Stimulated activated CD4-positive, alpha-beta T cell treated with anti-CD3 and anti-CD28 coated beads, Interleukin-1b, Interleukin-23, amount 100 ng/mL, for 48 hours (primary cell): Measurements from ENCODE around the gene GRIA4.

Experiments
- DNase-seq: peaks from one replicate; pipeline ENCODE4 v3.0.0-alpha.2; 2020

GRIA4 gene

DNA sequence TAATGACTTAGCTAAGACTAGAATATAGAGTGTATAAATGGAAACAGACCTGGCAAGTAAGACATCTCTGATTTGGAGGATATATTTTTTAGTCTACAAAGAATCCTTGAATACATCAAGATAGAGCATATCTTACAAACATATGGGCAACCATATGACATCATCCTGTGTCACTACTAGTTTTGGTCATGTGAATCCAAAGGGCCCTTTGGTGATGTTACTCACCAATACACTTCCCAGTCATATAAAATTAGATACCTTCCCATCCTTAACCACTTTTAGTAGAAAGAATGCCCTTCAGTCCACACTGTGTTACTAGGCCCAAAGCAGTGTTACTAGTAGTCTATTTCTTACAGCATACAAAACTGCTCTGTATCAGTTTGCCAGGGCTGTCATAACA, 31.6 kb downstream of the GRIA4 start:
- DNase-seq = no peak

DNA sequence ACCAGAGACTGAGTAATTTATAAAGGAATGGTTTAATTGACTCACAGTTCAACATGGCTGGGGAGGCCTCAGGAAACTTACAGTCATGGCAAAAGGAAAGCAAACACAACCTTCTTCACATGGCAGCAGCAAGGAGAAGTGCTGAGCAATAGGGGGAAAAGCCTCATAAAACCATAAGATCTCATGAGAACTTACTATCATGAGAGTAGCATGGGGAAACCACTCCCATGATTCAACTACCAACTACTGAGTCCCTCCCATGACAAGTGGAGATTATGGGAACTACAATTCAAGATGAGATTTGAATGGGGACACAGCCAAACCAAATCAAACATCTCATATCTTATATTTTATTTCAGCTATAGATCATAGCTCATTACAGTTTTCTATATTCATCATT, 33.0 kb downstream of the GRIA4 start:
- DNase-seq = no peak

DNA sequence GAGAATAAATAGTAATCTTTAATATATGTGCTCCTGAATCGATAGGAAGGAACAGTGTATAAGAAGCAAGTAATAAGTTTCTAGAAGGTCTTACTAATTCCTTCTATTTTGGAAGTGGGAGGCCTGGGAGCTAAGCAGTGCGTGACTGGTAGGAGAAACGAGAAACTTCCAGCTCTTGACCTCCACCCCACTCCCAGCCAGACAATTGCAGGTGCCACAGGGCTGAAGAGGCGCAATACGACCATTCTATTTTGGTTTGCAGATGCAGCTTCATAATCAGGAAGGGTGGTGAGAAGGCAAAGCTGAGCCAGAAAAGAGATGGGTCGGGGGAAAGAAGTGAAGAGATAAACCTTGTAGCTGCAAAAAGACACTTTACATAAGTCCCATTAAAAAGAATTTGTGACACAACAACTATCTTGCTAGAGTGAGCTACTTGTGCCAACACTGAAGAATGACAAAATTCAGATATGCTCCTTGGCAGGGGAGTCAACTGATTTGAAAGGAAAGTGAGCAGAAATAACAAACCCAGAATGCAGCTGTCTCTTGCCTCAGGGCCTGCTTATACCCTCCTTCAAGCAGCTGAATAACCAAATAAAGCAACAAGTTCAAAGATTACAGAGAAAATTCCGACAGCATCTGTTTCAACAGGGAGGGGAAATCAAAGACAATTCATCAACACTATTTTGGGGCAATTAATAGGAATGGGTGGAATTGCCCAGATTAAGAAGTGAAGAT, 35.1 kb downstream of the GRIA4 start:
- no peak for DNase-seq

DNA sequence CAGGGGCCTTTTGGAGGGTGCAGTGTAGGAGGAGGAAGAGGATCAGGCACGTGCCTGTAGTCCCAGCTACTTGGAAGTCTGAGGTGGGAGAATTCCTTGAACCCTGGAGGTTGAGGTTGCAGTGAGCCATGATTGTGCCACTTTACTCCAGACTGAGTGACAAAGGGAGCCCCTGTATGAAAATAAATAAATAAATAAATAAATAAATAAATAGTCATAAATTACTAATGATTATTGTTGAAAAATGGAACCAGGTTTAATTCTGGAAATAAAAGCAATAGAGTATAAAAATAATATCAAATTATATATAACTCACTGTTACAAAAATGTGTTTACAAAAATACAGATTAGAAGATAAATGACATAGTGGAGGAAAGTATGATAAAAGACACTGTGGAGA, 37.9 kb downstream of the GRIA4 start:
- no peak for DNase-seq

DNA sequence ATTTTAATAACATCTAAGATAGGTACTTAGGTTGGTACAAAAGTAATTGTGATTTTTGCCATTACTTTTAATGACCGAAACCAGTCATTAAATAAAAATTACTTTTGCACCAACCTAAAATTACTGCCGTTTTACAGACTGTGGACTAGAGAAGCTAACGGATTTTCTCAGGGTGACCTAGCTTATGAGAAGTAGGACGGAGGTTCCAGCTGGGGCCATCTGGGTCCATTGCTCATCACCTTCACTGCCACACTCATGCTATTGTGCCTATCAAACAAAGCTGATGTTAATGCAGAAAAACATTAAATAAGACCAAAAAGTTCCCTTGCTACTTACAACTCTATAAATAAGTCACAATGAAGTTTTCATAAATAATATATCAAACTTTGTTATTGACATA, 38.9 kb downstream of the GRIA4 start:
- no peak for DNase-seq

DNA sequence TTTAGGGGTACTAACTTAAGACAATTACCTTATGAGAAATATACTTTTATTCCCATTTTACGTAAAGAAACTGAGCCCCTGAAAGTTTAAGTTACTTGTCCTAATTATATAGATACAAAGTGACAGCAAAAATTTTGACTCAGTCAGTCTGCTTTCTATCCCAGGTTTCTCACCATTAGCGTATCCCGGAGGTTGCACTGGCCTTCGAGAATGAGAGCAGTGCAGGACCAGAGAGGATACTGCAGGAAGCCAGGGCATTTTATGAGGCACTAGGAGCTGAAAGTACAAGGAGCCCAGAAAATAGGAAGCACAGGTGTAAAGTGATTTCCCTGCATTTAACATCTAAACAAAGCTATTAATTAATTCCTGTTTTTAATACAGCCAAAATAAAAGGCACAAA, 55.4 kb downstream of the GRIA4 start:
- no peak for DNase-seq

DNA sequence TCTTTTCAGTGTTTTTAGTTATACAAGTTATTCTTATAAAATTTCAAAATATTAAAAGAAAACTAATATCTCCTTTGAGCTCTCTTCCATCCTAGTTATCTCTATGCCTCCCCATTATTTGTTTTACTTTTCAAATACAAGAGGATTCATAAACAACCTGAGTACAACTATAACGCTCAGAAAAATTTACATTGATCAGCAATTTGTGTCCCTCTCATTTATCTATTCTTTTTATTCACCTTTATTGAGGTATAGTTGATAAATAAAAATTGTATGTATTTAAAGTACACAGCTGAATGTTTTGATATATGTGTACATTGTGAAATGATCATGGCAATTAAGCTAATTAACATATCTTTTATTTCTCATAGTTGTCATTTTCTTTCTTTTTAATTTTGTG, 57.6 kb downstream of the GRIA4 start:
- no peak for DNase-seq

DNA sequence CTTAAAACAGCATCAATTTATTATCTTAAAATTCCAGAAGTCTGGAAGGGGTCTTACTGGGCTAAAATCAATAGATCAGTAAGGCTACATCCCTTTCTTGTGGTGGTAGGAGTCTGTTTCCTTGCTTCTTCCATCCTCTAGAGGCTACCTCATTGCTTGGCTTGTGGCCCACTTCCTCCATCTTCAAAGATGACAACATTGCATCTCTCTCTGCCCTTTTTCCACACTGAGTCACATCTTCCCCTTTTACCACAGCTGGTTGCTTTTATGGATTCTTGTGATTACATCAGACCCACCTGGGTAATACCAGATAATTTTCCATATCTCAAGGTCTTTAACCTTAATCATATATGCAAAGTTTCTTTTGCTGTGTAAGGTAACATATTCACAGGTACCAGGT, 60.9 kb downstream of the GRIA4 start:
- DNase-seq = no peak

DNA sequence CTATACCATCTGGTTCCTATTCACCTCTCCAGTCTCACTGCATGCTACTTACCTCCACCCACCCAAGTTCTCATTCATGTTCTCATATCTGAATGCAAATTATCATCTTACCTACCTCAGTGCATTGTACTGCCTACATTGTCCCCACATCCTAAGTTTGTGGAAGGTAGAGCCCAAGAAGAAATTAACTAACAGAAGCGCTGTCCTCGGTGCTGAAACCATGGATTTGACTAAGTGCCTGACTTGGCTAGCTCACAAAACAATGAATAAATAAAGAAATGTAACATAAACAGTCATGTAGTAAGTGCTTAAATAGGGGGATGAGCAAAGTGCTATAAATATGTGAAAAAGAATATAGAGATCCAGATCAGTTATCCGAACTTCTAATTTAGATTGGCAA, 63.2 kb downstream of the GRIA4 start:
- DNase-seq = peak; percentile 1

DNA sequence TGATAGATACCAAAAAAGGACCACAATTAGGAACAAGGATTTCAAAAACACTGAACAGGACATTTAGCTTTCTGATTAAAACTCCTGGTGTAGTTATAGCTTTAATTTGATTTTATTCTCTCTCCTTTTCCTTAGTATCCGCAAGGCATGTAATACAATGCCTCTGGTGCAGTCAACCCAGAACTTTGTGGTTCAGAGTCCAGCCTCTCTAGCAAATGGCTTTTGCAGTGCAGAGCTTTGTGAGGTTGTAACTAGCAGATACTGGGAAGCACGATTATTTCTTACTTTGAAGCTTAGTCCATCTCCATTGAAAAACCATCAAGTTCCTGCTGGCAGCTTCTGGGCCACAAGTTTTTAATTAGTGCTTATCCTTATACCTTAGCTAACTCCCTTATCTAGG, 79.8 kb downstream of the GRIA4 start:
- DNase-seq = no peak

DNA sequence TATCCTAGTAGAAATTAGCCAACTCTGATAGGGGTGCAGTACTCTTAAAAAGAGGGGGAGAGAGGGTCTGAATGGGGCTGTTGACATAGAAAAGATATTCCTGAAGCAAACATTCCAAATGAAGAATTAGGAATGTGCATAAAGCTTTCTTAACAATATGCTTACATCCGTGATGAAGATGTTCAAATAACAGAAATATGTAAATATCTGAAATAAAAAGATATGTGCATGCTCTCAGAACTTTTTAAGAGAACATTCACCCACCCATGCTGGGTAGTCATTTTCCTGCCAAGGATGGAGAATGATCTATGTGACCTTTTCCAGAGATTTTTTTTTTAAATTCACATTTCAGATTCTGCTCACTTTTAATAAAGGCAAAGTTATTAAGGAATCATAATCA, 80.6 kb downstream of the GRIA4 start:
- no peak for DNase-seq

DNA sequence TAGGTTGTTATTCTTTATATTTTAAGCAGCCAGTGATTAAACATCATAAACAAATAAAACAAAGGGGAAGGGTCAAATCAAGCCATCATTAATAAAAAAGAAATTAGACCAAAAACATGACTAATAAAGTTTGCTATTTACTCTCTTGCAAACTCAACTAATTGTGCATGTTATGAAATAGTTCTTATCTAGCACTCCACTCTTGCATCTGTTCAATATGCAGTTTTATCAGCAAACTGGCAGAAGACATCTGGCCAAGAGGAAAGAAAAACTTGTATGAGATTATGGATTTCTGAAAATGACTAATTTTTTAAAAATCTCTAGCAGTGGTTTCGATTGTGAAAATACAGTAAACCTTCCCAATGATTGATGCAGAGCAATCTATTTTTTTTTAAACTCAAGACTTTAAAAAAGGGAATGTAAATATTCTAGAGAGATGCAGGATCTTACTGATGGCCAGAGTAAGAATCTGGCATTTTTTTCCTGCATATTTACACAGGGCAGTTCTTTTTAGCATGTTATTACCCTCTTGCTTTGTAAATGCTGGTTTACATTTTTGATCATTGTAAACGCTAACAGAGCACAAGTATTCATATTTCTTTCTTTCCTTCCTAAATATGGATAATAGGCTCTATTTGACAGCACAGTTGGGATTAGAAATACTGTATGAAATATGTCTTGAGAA, 83.3 kb downstream of the GRIA4 start:
- no peak for DNase-seq

DNA sequence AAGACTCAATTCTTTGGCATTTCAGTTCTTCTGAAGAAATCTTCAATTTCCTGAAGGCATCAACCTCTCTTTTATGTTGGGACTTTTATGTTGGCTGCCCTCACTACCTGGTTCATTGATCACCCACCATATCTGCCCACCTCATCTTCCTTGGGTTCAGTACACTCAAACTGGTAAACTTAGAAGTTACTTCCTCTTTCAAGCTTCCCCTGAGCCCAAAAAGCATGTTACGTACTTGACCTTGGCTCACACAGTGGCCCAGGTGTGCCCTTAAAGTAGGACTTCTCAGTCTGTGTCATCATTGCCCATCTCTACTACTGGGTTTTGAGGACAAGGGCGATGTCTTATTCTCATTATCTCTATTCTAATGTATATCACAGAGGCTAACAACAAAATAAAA, 86.1 kb downstream of the GRIA4 start:
- no peak for DNase-seq

DNA sequence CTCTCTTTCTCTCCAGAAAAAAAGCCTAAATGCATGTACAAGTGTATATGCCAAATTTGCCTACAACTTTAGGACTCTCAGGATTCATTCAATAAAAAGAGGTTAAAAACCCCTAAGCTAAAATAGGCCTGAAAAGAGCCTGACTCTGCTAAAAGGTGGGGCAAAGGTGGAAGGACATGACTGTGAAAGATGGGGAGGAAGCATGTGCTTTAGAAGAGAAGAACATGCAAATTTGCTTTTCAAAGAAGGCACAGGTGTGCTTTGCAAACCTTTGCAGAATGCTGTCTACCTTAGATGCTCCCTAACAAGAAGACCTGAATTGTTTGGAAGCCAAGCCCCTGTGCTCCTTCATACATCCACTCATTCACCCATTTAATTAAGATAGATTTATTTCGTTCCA, 87.4 kb downstream of the GRIA4 start:
- DNase-seq = no peak

DNA sequence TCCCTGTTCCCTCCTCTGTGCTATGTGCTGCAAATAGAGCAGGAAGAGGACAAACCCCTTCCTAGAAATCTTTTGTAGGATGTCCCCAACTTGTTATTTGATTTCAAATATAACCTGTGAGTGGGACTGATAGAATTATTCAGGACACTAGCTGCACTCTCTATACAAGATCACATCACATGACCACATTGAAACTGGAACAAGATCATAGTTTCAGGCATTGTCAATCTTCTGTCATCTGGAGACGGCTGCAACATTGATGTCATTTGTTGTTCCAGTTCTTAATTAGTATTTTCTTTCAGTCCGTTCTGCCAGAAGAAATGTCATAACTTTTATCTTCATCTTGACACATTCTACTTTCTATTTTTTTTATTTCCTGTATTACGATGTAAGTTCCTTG, 89.3 kb downstream of the GRIA4 start:
- no peak for DNase-seq

DNA sequence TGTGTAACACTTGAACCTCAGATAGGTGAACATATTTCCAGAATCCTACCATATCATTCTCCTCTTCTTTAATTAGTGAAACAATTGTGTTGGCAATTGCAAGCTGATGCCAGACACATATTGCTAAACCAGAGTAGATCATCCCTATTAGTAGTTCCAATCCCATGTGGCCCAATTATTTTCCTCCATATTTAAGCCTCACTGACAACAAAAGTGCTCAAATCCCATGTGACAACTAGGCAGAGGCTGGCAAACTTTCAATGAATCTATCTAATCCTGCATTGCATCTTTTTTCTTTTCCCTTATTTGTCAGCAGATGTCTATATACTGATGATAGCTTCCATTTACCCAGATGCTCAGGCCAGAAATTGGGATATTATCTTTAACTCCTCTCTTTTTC, 90.4 kb downstream of the GRIA4 start:
- DNase-seq = no peak

DNA sequence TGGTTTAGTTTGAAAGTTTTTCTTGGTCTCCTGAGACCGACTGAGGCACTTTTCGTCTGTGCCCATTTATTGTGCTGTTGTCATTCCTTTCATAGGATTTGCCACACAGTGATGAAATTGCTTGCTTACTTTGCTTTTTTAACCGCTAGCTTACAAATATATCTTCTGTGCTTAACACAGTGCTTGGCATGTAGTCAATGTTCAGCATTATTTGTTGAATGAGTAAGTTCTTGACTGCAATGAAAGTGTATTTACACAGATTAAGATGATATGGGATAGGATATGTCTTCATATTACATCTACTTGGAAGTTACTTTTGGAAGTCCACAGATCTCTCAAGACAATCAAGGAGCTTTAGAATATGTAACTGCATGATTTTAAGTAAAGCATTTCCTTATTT, 91.2 kb downstream of the GRIA4 start:
- no peak for DNase-seq

DNA sequence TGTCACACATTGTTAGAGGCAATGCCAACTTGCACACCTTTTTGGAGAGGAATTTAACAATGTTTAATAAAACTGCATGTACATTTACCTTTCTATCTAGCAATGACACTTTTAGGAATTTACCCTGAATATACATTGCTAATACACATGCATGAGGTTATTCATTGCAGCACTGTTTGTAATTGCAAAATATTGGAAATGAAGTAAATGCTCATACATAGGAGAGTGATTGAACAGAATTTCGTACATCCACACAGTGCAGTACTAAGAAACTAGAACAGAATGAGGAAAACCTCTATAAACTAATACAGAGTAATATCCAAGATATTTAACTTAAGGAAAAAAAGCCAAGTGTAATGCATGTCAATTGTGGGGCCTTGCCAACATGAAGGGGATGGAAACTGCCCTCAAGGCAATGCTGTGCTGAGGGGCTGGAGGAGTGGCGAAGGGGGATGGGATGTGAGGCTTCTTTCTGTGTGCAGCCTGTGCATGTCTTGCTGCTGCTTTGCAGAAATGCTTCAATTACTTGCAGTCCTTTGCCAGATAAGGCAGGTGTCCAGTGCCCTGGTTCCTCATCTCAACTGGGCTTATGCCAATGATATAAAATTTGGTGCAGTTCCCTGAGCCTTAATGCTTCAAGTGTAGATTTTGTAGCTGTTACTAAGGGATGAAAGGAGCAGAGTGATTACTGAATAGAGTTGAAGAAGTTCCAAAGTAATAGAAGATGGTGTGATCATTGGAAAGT, 96.1 kb downstream of the GRIA4 start:
- no peak for DNase-seq

DNA sequence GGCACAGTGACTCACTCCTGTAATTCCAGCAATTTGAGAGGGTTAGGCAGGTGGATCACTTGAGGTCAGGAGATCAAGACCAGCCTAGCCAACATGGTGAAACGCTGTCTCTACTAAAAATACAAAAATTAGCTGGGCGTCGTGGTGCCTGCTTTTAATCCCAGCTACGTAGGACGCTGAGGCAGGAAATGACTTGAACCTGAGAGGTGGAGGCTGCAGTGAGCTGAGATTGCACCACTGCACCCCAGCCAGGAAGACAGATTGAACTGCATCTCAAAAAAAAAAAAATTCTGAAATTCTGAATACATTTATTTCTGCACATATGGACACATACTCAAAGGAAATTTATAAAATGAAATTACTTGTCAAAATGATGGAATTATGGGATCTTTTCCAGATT, 103.2 kb downstream of the GRIA4 start:
- DNase-seq = no peak

DNA sequence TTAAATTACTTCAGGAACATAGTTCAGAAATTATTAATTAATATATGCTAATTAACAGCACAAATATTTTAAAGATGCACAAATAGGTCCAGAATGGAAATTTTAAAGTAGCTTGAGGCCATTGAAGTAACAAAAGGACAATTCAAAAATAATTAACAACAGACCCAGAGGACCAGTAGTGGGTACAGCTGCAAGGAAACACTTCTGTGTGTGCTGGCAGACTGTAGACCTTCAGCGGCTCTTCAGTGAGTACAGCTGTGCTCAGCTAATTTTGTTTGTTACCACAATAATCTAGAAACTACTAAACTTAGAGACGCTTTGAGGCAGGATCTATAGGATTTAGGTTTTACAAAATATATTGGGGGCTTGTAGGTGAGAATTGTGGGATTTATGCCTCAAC, 103.8 kb downstream of the GRIA4 start:
- no peak for DNase-seq

DNA sequence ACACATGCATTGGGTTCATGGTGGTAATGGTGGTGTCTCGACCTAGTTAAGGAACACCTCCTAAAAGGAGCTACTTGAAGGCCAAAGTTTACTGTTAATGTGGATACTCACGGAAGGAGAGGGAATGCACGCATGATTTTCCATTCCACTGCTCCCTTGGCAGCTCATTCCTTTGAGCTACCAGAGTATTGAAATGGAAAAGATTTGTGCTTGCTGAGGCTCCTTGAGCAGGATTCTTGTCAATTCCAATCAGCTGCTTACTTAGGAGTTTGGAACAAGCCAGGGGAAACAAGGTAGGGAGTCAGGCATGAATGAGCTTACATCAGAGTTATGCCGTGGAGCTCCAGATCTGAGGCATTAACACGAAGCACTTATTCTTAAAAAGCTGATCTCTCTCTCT, 108.8 kb downstream of the GRIA4 start:
- no peak for DNase-seq

DNA sequence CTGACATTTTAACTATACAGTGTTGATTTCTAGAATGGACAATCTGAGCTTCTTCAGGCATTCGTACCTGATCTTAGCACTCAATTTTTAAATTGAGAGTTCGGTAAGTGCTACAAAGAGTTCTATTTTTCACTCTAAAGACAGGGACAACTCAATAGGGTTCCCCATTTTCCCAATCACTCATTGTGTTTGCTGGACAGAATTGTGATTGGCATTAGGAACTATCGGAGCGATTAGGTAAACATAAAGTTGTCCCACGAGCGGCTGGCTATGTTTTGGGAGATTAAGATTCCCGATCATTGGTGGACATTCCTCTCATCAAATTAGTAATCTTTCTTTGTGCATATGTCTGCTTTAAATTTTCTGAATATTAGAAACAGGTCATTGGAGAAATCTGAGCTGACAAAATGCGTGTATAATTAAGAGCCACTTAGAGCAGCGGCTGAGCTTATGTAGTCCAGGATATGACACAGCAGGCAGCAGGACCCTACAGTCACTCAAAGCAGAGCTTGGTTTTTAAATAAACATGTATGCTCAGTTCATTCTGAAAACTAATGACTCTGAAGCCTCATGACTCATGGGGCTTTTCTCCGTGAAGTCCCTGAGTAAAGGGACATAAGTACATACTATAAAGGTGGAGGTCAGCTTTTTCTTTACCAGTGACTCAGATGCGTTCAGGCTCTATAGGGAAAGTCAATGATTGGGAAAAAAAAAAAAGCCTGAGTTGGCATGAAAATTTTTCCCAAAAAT, 109.4 kb downstream of the GRIA4 start:
- DNase-seq = no peak

DNA sequence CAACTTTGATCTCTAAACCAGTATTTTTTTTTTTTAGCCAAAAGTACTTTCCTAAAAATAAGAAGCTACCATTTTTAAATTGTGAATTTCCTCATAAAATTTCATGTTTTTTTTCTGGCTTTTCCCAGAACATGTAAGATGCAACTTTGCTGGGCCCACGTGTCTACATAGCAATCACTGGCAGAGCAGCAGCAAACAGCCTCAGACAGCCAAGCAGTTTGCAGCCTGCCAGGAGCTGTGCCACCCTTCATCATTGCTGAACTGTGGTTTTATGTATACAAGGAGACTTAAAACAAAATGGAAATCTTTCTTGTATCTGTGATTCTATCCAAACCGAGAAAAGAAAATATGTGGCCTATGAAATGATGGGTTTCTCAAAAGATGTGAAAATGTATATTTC, 110.2 kb downstream of the GRIA4 start:
- no peak for DNase-seq

DNA sequence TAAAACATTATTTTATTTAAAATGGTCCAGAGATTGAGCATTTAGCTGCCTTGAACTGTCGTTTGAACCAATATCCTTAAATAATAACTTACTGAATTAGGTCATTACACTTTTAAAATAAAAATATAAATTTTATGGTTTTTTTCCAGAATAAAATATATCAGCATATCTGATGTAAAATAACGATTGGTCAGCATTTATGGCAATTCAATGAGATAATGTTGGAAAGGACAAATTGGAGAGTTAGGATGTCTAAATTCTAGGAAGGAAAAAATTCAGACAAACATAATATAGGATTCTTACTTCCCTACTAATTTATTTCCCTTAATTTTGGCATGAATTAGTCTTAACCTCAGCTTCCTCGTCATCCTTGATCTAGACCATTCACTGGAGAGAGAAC, 113.4 kb downstream of the GRIA4 start:
- no peak for DNase-seq
